Measurements from ENCODE around the gene RPP30.
"Not testable (repeated sequence)": the region's sequence is repeated elsewhere in the genome, so short reads cannot be mapped to it uniquely, and the experiment has no call there.

Gene RPP30

GRCh38 chr10:90930070-90930837, 58.5 kb downstream of the RPP30 start:
- no peak for DNase-seq
- in situ Hi-C loops (cut with HindIII; ENCODE audit: low pct_ligation_motif_present, low pct_unique_long_range_greater_than_20kb, low sequenced_read_pairs), result no loop called here

- no peak for DNase-seq
- in situ Hi-C loops (cut with HindIII; ENCODE audit: low pct_ligation_motif_present, low pct_unique_long_range_greater_than_20kb, low sequenced_read_pairs), result no loop called here
Measured at GRCh38 chr10:90930971-90931871, 59.4 kb downstream of the RPP30 start.

- in situ Hi-C loops (cut with HindIII; ENCODE audit: low pct_ligation_motif_present, low pct_unique_long_range_greater_than_20kb, low sequenced_read_pairs), result no loop called here
- no peak for DNase-seq
Measured at GRCh38 chr10:90935581-90936275, 64.0 kb downstream of the RPP30 start.

GRCh38 chr10:90936276-90936659, 64.5 kb downstream of the RPP30 start:
- in situ Hi-C loops (cut with HindIII; ENCODE audit: low pct_ligation_motif_present, low pct_unique_long_range_greater_than_20kb, low sequenced_read_pairs), result no loop called here
- DNase-seq, result no peak

- DNase-seq, result no peak
Measured at GRCh38 chr10:90937645-90938258, 66.0 kb downstream of the RPP30 start.

GRCh38 chr10:90939116-90939515, 67.3 kb downstream of the RPP30 start:
- DNase-seq, result no peak

More at GRCh38 chr10:90937645-90938258, 66.0 kb downstream of the RPP30 start:
- in situ Hi-C loops (cut with HindIII; ENCODE audit: low pct_ligation_motif_present, low pct_unique_long_range_greater_than_20kb, low sequenced_read_pairs), result no loop called here

GRCh38 chr10:90939648-90940047, 67.9 kb downstream of the RPP30 start:
- in situ Hi-C loops (cut with HindIII; ENCODE audit: low pct_ligation_motif_present, low pct_unique_long_range_greater_than_20kb, low sequenced_read_pairs), result no loop called here
- DNase-seq, result no peak

More at GRCh38 chr10:90939116-90939515, 67.3 kb downstream of the RPP30 start:
- in situ Hi-C loops (cut with HindIII; ENCODE audit: low pct_ligation_motif_present, low pct_unique_long_range_greater_than_20kb, low sequenced_read_pairs), result no loop called here

GRCh38 chr10:90942980-90943379, 71.2 kb downstream of the RPP30 start:
- DNase-seq; in situ Hi-C loops (cut with HindIII; ENCODE audit: low pct_ligation_motif_present, low pct_unique_long_range_greater_than_20kb, low sequenced_read_pairs): not testable (repeated sequence)

- in situ Hi-C loops (cut with HindIII; ENCODE audit: low pct_ligation_motif_present, low pct_unique_long_range_greater_than_20kb, low sequenced_read_pairs), result no loop called here
- DNase-seq, result no peak
Measured at GRCh38 chr10:90944749-90945148, 73.0 kb downstream of the RPP30 start.

- in situ Hi-C loops (cut with HindIII; ENCODE audit: low pct_ligation_motif_present, low pct_unique_long_range_greater_than_20kb, low sequenced_read_pairs), result no loop called here
- no peak for DNase-seq
Measured at GRCh38 chr10:90945491-90946070, 73.8 kb downstream of the RPP30 start.

GRCh38 chr10:90947030-90947960, 75.5 kb downstream of the RPP30 start:
- no peak for DNase-seq
- in situ Hi-C loops (cut with HindIII; ENCODE audit: low pct_ligation_motif_present, low pct_unique_long_range_greater_than_20kb, low sequenced_read_pairs), result no loop called here
